Endothelial cell of umbilical vein (primary cell): ENCODE measurements around the gene MAN2B1.

Experiments
- EZH2 ChIP-seq: IDR thresholded peaks from 2 replicates; pipeline ENCODE4 v1.6.1; 2012; ENCODE audit warnings: borderline replicate concordance, low read depth, mild to moderate bottlenecking, moderate library complexity, low read length, inconsistent platforms; ENCODE audit not compliant: severe bottlenecking
- FOS ChIP-seq: IDR thresholded peaks from 2 replicates; pipeline ENCODE4 v1.6.1; 2011; ENCODE audit warnings: mild to moderate bottlenecking, low read length, moderate library complexity, borderline replicate concordance; ENCODE audit not compliant: insufficient read depth
- MYC ChIP-seq: IDR thresholded peaks from one replicate; pipeline ENCODE4 v1.6.1; 2011; ENCODE audit warnings: mild to moderate bottlenecking, low read depth, low read length
- POLR2A ChIP-seq: IDR thresholded peaks from 2 replicates; pipeline ENCODE4 v1.6.1; 2012; ENCODE audit warnings: low read depth, mild to moderate bottlenecking, control low read depth, low read length
- POLR2AphosphoS5 ChIP-seq: IDR thresholded peaks from 2 replicates; pipeline ENCODE4 v1.6.1; 2012; ENCODE audit warnings: low read depth, mild to moderate bottlenecking, control low read depth, low read length, moderate library complexity; ENCODE audit not compliant: insufficient read depth
- TF ChIP-seq, protein P1 (sequence below), 2 donors: IDR thresholded peaks; 1 replicate in 1 of 2; 2 replicates in 1 of 2; pipeline ENCODE4 v1.5.1; 2011; ENCODE audit warnings: low read length in 2 of 2, mild to moderate bottlenecking in 2 of 2, moderate library complexity in 2 of 2, control low read depth in 1 of 2, inconsistent platforms in 1 of 2, low read depth in 1 of 2; ENCODE audit not compliant: insufficient read depth in 1 of 2; ENCODE audit errors: extremely low read depth in 1 of 2
- TF ChIP-seq, protein P2 (sequence below): IDR thresholded peaks from 2 replicates; pipeline ENCODE4 v1.6.1; 2011; ENCODE audit not compliant: insufficient read depth, insufficient read length

DNA sequence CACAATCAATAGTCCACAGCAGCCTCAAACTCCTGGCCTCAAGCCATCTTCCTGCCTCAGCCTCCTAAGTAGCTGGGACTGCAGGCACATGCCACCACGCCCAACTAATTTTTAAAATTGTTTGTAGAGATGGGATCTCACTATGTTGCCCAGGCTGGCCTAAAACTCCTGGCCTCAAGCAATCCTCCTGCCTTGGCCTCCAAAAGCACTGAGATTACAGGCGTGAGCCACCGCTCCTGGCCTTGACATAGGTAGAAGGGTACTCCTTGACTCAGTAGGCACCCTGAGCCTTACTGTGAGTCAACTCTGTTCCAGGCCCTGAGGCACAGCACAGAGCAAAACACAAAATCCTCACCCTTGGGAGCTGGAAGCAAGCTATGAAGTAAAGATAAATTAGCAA is 49.4 kb upstream of the MAN2B1 start:
- TF ChIP-seq, protein P1, sequence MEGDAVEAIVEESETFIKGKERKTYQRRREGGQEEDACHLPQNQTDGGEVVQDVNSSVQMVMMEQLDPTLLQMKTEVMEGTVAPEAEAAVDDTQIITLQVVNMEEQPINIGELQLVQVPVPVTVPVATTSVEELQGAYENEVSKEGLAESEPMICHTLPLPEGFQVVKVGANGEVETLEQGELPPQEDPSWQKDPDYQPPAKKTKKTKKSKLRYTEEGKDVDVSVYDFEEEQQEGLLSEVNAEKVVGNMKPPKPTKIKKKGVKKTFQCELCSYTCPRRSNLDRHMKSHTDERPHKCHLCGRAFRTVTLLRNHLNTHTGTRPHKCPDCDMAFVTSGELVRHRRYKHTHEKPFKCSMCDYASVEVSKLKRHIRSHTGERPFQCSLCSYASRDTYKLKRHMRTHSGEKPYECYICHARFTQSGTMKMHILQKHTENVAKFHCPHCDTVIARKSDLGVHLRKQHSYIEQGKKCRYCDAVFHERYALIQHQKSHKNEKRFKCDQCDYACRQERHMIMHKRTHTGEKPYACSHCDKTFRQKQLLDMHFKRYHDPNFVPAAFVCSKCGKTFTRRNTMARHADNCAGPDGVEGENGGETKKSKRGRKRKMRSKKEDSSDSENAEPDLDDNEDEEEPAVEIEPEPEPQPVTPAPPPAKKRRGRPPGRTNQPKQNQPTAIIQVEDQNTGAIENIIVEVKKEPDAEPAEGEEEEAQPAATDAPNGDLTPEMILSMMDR (IDR thresholded peaks at IDR 0.05; ENCODE audit: extremely low read depth in 1 of 2, insufficient read depth in 1 of 2, low read depth in 1 of 2, low read length in 2 of 2), result no peak
- TF ChIP-seq POLR2AphosphoS5, result no peak
- no peak for TF ChIP-seq POLR2A
- TF ChIP-seq, protein P2, sequence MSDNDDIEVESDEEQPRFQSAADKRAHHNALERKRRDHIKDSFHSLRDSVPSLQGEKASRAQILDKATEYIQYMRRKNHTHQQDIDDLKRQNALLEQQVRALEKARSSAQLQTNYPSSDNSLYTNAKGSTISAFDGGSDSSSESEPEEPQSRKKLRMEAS, result no peak
- no peak for TF ChIP-seq FOS
- TF ChIP-seq EZH2, result no peak
- no peak for TF ChIP-seq MYC
